Transverse colon (tissue), 4 donors: ENCODE data around the gene KCNJ2. TPM values are rescaled to one million over a fixed set of nuclear protein-coding genes. Genes with fewer than 3 reads are reported as not detected.

Experiments used
- DNase-seq: peaks from one replicate; pipeline ENCODE4 v3.0.0-alpha.2; 2019
- H3K27ac ChIP-seq, 4 donors: fragments of 200-600 bp; sonication (generic); 2 replicates each; pipeline ENCODE4 v1.5.1; 2016 to 2018; ENCODE audit warnings: inconsistent platforms in 4 of 4
- H3K27me3 ChIP-seq: fragments of 200-600 bp; sonication (generic); 2 replicates; pipeline ENCODE4 v1.5.1; 2017; ENCODE audit warnings: inconsistent platforms
- H3K36me3 ChIP-seq, 4 donors: fragments of 200-600 bp; sonication (generic); 2 replicates each; pipeline ENCODE4 v1.5.1; 2017 to 2019; ENCODE audit warnings: inconsistent platforms in 4 of 4
- H3K4me1 ChIP-seq, 4 donors: fragments of 200-600 bp; sonication (generic); 2 replicates each; pipeline ENCODE4 v1.5.1; 2017 to 2020; ENCODE audit warnings: inconsistent platforms in 4 of 4
- H3K4me3 ChIP-seq, 4 donors: fragments of 200-600 bp; sonication (generic); 1 replicate in 1 of 4; 2 replicates in 3 of 4; pipeline versions ENCODE4 v1.5.1 to v1.6.1; 2017 to 2019; ENCODE audit warnings: inconsistent platforms in 4 of 4
- H3K9me3 ChIP-seq, 2 donors: fragments of 200-600 bp; sonication (generic); 2 replicates each; pipeline ENCODE4 v1.5.1; 2017 to 2019; ENCODE audit warnings: inconsistent platforms in 2 of 2
- CTCF ChIP-seq, 5 experiments: fragments of 200-600 bp in 3 of 5; fragments of 450-650 bp in 2 of 5; sonication (generic) in 3 of 5; IDR thresholded peaks; 1 replicate in 2 of 5; 2 replicates in 3 of 5; pipeline ENCODE4 v1.5.1; 2016 to 2017; ENCODE audit warnings: antibody characterized with exemption in 5 of 5, inconsistent platforms in 3 of 5, mild to moderate bottlenecking in 2 of 5, moderate library complexity in 1 of 5
- EP300 ChIP-seq: sonication (generic); formaldehyde crosslinking; IDR thresholded peaks from one replicate; pipeline ENCODE4 v1.6.1; 2017; ENCODE audit warnings: antibody characterized with exemption, low read depth
- POLR2A ChIP-seq: fragments of 450-650 bp; IDR thresholded peaks from one replicate; pipeline ENCODE4 v1.6.1; 2016; ENCODE audit warnings: antibody characterized with exemption, mild to moderate bottlenecking, moderate library complexity
- POLR2AphosphoS5 ChIP-seq, 3 donors: sonication (generic); formaldehyde crosslinking; IDR thresholded peaks; one replicate each; pipeline ENCODE4 v1.6.1; 2016; ENCODE audit warnings: antibody characterized with exemption in 3 of 3
- WGBS, 2 donors: methylation state at CpG; one replicate each; pipeline ENCODE4 v1.1.5; 2018; ENCODE audit warnings: low coverage in 1 of 2; 5-methylcytosine and 5-hydroxymethylcytosine counted together
- in situ Hi-C, 4 donors: fragments of 200-750 bp; cut with MboI; loops; one replicate each; pipeline versions ENCODE4 v1.15.0 to v1.15.1; 2017; ENCODE audit warnings: low sequenced_read_pairs in 3 of 4, low pct_ligation_motif_present in 1 of 4, low pct_unique_long_range_greater_than_20kb in 1 of 4
- intact Hi-C: fragments of 100-400 bp; cut with DNase I; formaldehyde crosslinking; loops from one replicate; pipeline ENCODE4 v1.15.1; 2023; ENCODE audit warnings: low total_unique reads
- total RNA-seq, 4 donors: library from RNA; depleted of rRNA; stranded (reverse); fragments of >200 nt; gene quantifications; one replicate each; pipeline ENCODE4 v1.1.0, GENCODE V29; 2016

The KCNJ2 gene
- total RNA-seq, 4 donors from 2014 or later = 15.4 to 37.4 (median 19.7) TPM

- TF ChIP-seq EP300 (no peak), CTCF (IDR thresholded peaks at IDR 0.05) (no peak)
- Histone ChIP-seq H3K9me3 (peaks cover 0 to 3% of the 10 kb centered on the region in 2 donors), H3K4me1 (no peaks in the 10 kb centered on the region), H3K27ac (no peak overlapping the region), H3K36me3 (no peaks in the 10 kb centered on the region), H3K4me3 (no peak overlapping the region), H3K27me3 (no peaks in the 10 kb centered on the region)
- no peak for DNase-seq
- WGBS, 2 donors = 66 to 70% methylated on average over 4 of the region's 4 CpGs
- intact Hi-C loops (no loop called here), in situ Hi-C loops (no loop called here)
Observed at GRCh38 chr17:70215656-70216055, 46.3 kb downstream of the KCNJ2 start.

GRCh38 chr17:70217571-70217970, 48.2 kb downstream of the KCNJ2 start:
- TF ChIP-seq POLR2A = no peak
- no peak for TF ChIP-seq POLR2AphosphoS5 (IDR thresholded peaks at IDR 0.05)
- TF ChIP-seq CTCF (IDR thresholded peaks at IDR 0.05) = no peak
- TF ChIP-seq EP300 = no peak
- Histone ChIP-seq H3K36me3 (no peaks in the 10 kb centered on the region), H3K4me3 (no peak overlapping the region), H3K27me3 (no peaks in the 10 kb centered on the region), H3K9me3 (peaks cover 0 to 3% of the 10 kb centered on the region in 2 donors), H3K27ac (no peak overlapping the region), H3K4me1 (no peaks in the 10 kb centered on the region)
- in situ Hi-C loops = no loop called here
- DNase-seq = no peak
- intact Hi-C loops = no loop called here
- WGBS, 2 donors = 74 to 80% methylated on average over 1 of the region's 1 CpG

- no peaks in the 10 kb centered on the region for H3K27me3 ChIP-seq
- no peak for TF ChIP-seq POLR2A
- TF ChIP-seq EP300 = no peak
- no peak for TF ChIP-seq POLR2AphosphoS5 (IDR thresholded peaks at IDR 0.05)
- TF ChIP-seq CTCF (IDR thresholded peaks at IDR 0.05) = no peak
- no peak for DNase-seq
- H3K4me1 ChIP-seq = no peaks in the 10 kb centered on the region
- no peak overlapping the region for H3K27ac ChIP-seq
- in situ Hi-C loops = no loop called here
- H3K36me3 ChIP-seq = no peaks in the 10 kb centered on the region
- H3K4me3 ChIP-seq = no peak overlapping the region
- no peaks in the 10 kb centered on the region for H3K9me3 ChIP-seq
- intact Hi-C loops = no loop called here
- WGBS, 2 donors = 54 to 81% methylated on average over 4 of the region's 4 CpGs
Observed at GRCh38 chr17:70225276-70225675, 55.9 kb downstream of the KCNJ2 start.

Other genes starting within 250 kb of the KCNJ2 start
- gene KCNJ16, start 94.3 kb upstream of the KCNJ2 start, total RNA-seq = under 1 TPM in 1 of 4 donors, not detected in 3; 0.27 TPM